Right atrium auricular region (tissue), 2 donors: Measurements from ENCODE around the gene PACS1. TPM values are rescaled to one million over a fixed set of nuclear protein-coding genes. Genes with fewer than 3 reads are reported as not detected.

Experiments
- DNase-seq: peaks from one replicate; pipeline ENCODE4 v3.0.0-alpha.2; 2019; ENCODE audit warnings: low spot score
- H3K27ac ChIP-seq, 2 donors: fragments of 200-600 bp; sonication (generic); 1 replicate in 1 of 2; 2 replicates in 1 of 2; pipeline ENCODE4 v1.5.1; 2016 to 2019
- H3K27me3 ChIP-seq, 2 donors: fragments of 200-600 bp; sonication (generic); one replicate each; pipeline versions ENCODE4 v1.5.1 to v1.6.0; 2017 to 2019
- H3K36me3 ChIP-seq: fragments of 200-600 bp; sonication (generic); one replicate; pipeline ENCODE4 v1.5.1; 2016
- H3K4me1 ChIP-seq, 2 donors: fragments of 200-600 bp; sonication (generic); one replicate each; pipeline versions ENCODE4 v1.5.1 to v1.6.0; 2017 to 2019
- H3K4me3 ChIP-seq, 2 donors: fragments of 200-600 bp; sonication (generic); 1 replicate in 1 of 2; 2 replicates in 1 of 2; pipeline ENCODE4 v1.5.1; 2017 to 2019; ENCODE audit warnings: mild to moderate bottlenecking in 1 of 2, moderate library complexity in 1 of 2
- H3K9me3 ChIP-seq, 2 donors: fragments of 200-600 bp; sonication (generic); one replicate each; pipeline ENCODE4 v1.5.1; 2019
- total RNA-seq, 2 donors: library from RNA; depleted of rRNA; stranded (reverse); fragments of >200 nt; gene quantifications; one replicate each; pipeline ENCODE4 v1.1.0, GENCODE V29; 2016
- TF ChIP-seq, protein P1 (sequence below), 2 donors: fragments of 200-600 bp; sonication (generic); IDR thresholded peaks; one replicate each; pipeline ENCODE4 v1.5.1; 2019; ENCODE audit warnings: antibody characterized with exemption in 2 of 2

The PACS1 gene
- total RNA-seq, 2 donors from 2014 or later: 47.7 to 88.9 TPM

DNA sequence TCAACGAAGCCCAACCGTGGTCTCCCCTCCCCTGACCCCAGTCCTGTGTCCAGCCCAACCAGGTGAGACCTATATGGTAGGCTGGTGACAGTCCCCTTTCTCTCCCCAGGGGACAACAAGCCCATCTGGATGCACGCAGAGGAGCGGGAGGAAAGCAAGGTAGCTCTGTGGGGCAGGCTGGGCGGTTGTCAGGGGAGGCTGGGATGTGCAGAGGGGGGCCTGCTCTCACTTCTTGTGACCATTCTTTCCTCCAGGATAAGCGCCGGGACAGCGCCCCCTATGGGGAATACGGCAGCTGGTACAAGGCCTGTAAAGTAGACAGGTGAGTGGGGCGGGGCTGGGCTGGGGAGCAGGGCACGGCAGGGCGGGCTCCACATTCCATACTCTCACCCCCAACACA is 194.8 kb downstream of the PACS1 start:
- Histone ChIP-seq H3K9me3 (no peaks in the 10 kb centered on the region), H3K27me3 (no peaks in the 10 kb centered on the region), H3K27ac (no peak overlapping the region), H3K4me3 (no peak overlapping the region), H3K4me1 (peaks cover 0 to 17% of the 10 kb centered on the region in 2 donors), H3K36me3 (peaks cover 21% of the 10 kb centered on the region)
- TF ChIP-seq, protein P1, sequence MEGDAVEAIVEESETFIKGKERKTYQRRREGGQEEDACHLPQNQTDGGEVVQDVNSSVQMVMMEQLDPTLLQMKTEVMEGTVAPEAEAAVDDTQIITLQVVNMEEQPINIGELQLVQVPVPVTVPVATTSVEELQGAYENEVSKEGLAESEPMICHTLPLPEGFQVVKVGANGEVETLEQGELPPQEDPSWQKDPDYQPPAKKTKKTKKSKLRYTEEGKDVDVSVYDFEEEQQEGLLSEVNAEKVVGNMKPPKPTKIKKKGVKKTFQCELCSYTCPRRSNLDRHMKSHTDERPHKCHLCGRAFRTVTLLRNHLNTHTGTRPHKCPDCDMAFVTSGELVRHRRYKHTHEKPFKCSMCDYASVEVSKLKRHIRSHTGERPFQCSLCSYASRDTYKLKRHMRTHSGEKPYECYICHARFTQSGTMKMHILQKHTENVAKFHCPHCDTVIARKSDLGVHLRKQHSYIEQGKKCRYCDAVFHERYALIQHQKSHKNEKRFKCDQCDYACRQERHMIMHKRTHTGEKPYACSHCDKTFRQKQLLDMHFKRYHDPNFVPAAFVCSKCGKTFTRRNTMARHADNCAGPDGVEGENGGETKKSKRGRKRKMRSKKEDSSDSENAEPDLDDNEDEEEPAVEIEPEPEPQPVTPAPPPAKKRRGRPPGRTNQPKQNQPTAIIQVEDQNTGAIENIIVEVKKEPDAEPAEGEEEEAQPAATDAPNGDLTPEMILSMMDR (IDR thresholded peaks at IDR 0.05): peak in 1 of 2 donors; percentile 21
- no peak for DNase-seq

DNA sequence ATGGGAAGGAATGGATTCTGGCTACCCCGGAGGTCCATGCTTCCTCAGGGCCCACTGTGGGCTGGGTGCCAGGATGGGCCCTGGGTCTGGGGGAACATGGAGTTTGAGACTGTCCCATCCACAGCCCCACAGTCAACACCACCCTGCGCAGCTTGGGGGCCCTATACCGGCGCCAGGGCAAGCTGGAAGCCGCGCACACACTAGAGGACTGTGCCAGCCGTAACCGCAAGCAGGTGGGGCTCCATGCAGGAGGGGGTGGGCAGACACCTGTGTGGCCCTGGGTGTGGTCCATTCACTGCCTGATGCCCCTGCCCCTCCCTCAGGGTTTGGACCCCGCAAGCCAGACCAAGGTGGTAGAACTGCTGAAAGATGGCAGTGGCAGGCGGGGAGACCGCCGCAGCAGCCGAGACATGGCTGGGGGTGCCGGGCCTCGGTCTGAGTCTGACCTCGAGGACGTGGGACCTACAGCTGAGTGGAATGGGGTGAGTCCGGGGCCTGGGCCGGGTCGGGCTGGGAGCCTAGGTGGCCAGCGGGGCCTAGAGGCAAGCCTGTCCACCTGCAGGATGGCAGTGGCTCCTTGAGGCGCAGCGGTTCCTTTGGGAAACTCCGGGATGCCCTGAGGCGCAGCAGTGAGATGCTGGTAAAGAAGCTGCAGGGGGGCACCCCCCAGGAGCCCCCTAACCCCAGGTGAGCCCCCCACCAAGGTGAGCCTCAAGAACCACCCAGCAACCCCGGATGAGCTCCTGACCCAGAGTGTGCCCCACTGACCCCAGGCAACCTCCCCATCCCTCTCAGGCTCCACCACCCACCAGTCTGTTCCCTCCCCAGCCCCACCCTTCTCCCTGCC is 195.7 kb downstream of the PACS1 start:
- no peak for DNase-seq
- H3K9me3 ChIP-seq: no peaks in the 10 kb centered on the region

DNA sequence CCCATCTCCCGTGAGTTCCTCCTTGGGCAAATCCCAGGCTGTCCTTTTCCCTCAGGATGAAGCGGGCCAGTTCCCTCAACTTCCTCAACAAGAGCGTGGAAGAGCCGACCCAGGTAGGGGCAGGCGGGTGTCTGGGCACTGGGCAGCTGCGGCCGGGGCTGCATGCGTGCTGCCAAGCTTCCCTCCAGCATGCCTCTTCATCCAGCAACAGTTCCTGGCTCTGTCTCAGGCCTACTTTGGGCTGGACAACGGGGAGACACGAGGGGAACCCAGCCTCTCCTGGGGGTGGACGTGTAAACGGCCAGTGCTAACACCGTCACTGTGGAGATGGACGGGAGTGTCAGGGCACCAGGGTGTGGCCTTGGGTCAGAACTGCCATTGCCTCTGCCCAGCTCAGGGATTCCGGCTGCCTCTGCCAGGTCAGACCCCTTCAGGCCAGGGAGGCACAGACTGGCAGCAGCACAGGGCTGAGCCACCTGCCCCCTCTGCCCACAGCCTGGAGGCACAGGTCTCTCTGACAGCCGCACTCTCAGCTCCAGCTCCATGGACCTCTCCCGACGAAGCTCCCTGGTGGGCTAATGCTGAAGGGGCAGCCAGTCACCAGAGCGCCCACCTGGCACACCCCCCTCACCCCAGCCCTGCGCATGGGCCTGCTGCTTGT is 196.4 kb downstream of the PACS1 start:
- Histone ChIP-seq H3K36me3 (peaks cover 20% of the 10 kb centered on the region), H3K27ac (peak overlapping the region; percentile 92 to 97), H3K4me3 (peak overlapping the region in 1 of 2 donors; percentile 81)

More for the DNA sequence above, 195.7 kb downstream of the PACS1 start:
- H3K36me3 ChIP-seq: peaks cover 21% of the 10 kb centered on the region
- TF ChIP-seq, protein P1 (IDR thresholded peaks at IDR 0.05): no peak
- H3K27me3 ChIP-seq: no peaks in the 10 kb centered on the region
- H3K27ac ChIP-seq: no peak overlapping the region
- peaks cover 0 to 25% of the 10 kb centered on the region in 2 donors for H3K4me1 ChIP-seq
- no peak overlapping the region for H3K4me3 ChIP-seq

DNA sequence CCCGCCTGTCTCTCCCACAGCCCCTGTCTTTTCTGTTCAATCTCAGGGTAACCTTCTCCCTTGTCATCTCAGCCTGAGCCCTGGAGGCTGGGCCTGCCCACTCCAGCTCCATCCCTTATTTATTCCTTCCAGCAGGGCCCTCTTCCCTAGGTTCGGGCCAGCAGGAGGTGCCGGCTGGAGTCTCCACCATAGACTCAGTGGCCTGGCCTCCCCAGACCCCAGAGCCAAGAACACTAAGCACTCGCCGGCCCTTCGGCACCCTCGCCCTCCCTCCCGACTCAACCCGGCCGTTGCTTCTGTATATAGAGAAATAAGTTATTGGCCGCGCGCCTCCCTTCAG is 196.9 kb downstream of the PACS1 start:
- peaks cover 0 to 30% of the 10 kb centered on the region in 2 donors for H3K4me1 ChIP-seq
- H3K36me3 ChIP-seq: peaks cover 19% of the 10 kb centered on the region
- no peaks in the 10 kb centered on the region for H3K27me3 ChIP-seq
- peak overlapping the region; percentile 92 to 97 for H3K27ac ChIP-seq
- H3K4me3 ChIP-seq: peak overlapping the region; percentile 81 to 85
- TF ChIP-seq, protein P1 (IDR thresholded peaks at IDR 0.05): no peak
- DNase-seq: no peak
- H3K9me3 ChIP-seq: no peaks in the 10 kb centered on the region

More for the DNA sequence above, 196.4 kb downstream of the PACS1 start:
- Histone ChIP-seq H3K9me3 (no peaks in the 10 kb centered on the region), H3K27me3 (no peaks in the 10 kb centered on the region), H3K4me1 (peaks cover 0 to 30% of the 10 kb centered on the region in 2 donors)
- TF ChIP-seq, protein P1 (IDR thresholded peaks at IDR 0.05): no peak
- DNase-seq: no peak

DNA sequence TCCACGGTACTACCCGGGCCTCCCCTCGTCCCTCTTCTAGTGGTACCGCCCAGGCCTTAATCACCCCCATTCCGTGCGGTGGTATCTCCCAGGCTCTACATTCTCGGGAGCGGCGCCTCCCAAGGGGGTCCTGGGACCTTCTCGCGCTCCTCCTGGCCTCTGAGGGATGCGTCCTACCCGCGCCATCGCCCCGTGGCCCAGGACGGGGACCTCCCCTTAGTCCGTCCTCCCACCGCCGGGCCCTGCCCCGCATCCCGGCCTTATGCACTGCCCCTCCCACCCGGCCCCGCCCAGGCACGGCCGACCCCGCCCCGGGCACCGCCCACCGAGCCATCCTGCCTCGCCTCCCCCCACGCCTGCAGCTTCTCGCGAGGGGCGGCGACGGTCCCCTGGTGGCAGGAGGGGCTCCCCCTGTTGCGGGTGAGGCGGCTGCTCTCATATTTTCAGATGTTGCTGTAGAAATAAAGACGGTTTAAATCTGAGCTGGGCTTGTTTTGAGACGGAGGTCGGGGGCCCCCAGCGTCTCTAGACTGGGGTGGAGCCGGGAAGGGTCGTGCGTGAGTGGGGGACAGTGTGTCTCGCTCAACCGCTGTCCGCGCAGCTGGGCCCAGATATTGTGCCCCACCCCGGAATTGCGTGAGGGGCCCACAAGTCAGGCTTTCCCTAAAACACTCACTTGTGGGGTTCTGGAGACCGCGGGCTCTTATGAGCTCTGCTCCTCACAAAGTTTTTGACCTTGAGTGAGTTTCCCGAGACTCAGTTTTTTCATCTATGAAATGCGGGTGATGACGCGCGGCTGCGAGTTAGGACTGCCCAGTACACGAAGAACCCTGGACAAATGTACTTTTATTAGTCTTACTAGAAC is 197.5 kb downstream of the PACS1 start:
- Histone ChIP-seq H3K4me1 (peaks cover 0 to 30% of the 10 kb centered on the region in 2 donors), H3K27ac (peak overlapping the region; percentile 92 to 97), H3K27me3 (no peaks in the 10 kb centered on the region), H3K36me3 (peaks cover 19% of the 10 kb centered on the region), H3K9me3 (no peaks in the 10 kb centered on the region), H3K4me3 (peak overlapping the region; percentile 81 to 85)
- TF ChIP-seq, protein P1 (IDR thresholded peaks at IDR 0.05): peak in 1 of 2 donors; percentile 31
- peak; percentile 91 for DNase-seq
